GM23338 (cell line): ENCODE measurements around the gene HOXA2. TPM values are rescaled to one million over a fixed set of nuclear protein-coding genes. Genes with fewer than 3 reads are reported as not detected.
A peak's percentile ranks its signal among the peaks of the same experiment; 100 is the strongest.

Experiments
- ATAC-seq: fragments of 200-7000 bp; cut with Tn5 transposase; 3 replicates; pipeline ENCODE4 v1.9.1; 2020
- DNase-seq: peaks from one replicate; pipeline ENCODE4 v3.0.0-alpha.2; 2015; ENCODE audit warnings: low spot score
- H2AFZ ChIP-seq: fragments of 200-600 bp; sonication (generic); 2 replicates; pipeline ENCODE4 v1.8.0; 2016; ENCODE audit warnings: antibody characterized with exemption, mild to moderate bottlenecking, moderate library complexity
- H3F3A ChIP-seq: fragments of 200-600 bp; sonication (generic); replicated peaks from 2 replicates; pipeline ENCODE4 v1.8.0; 2017; ENCODE audit warnings: antibody characterized with exemption, mixed run types, low read depth
- H3K27ac ChIP-seq: fragments of 200-600 bp; sonication (generic); 2 replicates; pipeline ENCODE4 v1.6.1; 2016; ENCODE audit warnings: low read depth
- H3K27me3 ChIP-seq: fragments of 200-600 bp; sonication (generic); 2 replicates; pipeline ENCODE4 v1.8.0; 2016; ENCODE audit warnings: mild to moderate bottlenecking, mixed run types, moderate library complexity; ENCODE audit not compliant: insufficient read depth
- H3K36me3 ChIP-seq: fragments of 200-600 bp; sonication (generic); 2 replicates; pipeline ENCODE4 v1.8.0; 2016; ENCODE audit warnings: mild to moderate bottlenecking; ENCODE audit not compliant: insufficient read depth
- H3K4me1 ChIP-seq: fragments of 200-600 bp; sonication (generic); 2 replicates; pipeline ENCODE4 v1.8.0; 2016; ENCODE audit warnings: mild to moderate bottlenecking, moderate library complexity; ENCODE audit not compliant: insufficient read depth
- H3K4me2 ChIP-seq: fragments of 200-600 bp; sonication (generic); 2 replicates; pipeline ENCODE4 v1.7.1; 2017; ENCODE audit warnings: mixed run types
- H3K4me3 ChIP-seq: fragments of 200-600 bp; sonication (generic); 2 replicates; pipeline ENCODE4 v1.6.1; 2016; ENCODE audit warnings: mixed run types
- H3K79me2 ChIP-seq: fragments of 200-600 bp; sonication (generic); replicated peaks from 2 replicates; pipeline ENCODE4 v1.8.0; 2017; ENCODE audit warnings: mild to moderate bottlenecking; ENCODE audit not compliant: insufficient read depth
- H3K9me2 ChIP-seq: fragments of 200-600 bp; sonication (generic); 2 replicates; pipeline ENCODE4 v1.8.0; 2017; ENCODE audit not compliant: insufficient read depth
- H4K20me1 ChIP-seq: fragments of 200-600 bp; sonication (generic); replicated peaks from 2 replicates; pipeline ENCODE4 v1.8.0; 2017; ENCODE audit warnings: mild to moderate bottlenecking; ENCODE audit not compliant: insufficient read depth
- H3K27ac Mint-ChIP-seq: 2 replicates; pipeline ENCODE4 v1.8.0; 2020; ENCODE audit warnings: inconsistent platforms, mild to moderate bottlenecking, moderate library complexity, mixed read lengths
- H3K27me3 Mint-ChIP-seq: 3 replicates; pipeline ENCODE4 v1.8.0; 2022; ENCODE audit warnings: low read depth, mild to moderate bottlenecking, moderate library complexity, mixed read lengths, inconsistent platforms; ENCODE audit not compliant: insufficient read depth, poor library complexity
- H3K36me3 Mint-ChIP-seq: 3 replicates; pipeline ENCODE4 v1.8.0; 2021; ENCODE audit warnings: low read depth, mild to moderate bottlenecking, inconsistent platforms, moderate library complexity, mixed read lengths
- H3K4me1 Mint-ChIP-seq: 3 replicates; pipeline ENCODE4 v1.8.0; 2020; ENCODE audit warnings: mild to moderate bottlenecking, inconsistent platforms, mixed read lengths
- H3K4me3 Mint-ChIP-seq: 3 replicates; pipeline ENCODE4 v1.8.0; 2021; ENCODE audit warnings: moderate library complexity, mild to moderate bottlenecking, inconsistent platforms, mixed read lengths
- H3K9me3 Mint-ChIP-seq: 3 replicates; pipeline ENCODE4 v1.8.0; 2020; ENCODE audit warnings: moderate library complexity, mild to moderate bottlenecking, inconsistent platforms, mixed read lengths
- EZH2 ChIP-seq: fragments of 200-600 bp; sonication (generic); IDR thresholded peaks from one replicate; pipeline ENCODE4 v1.8.0; 2017; ENCODE audit warnings: antibody characterized with exemption, mild to moderate bottlenecking, low read depth; ENCODE audit not compliant: unreplicated experiment
- EZH2phosphoT487 ChIP-seq: fragments of 200-600 bp; sonication (generic); IDR thresholded peaks from one replicate; pipeline ENCODE4 v1.8.1; 2018; ENCODE audit warnings: antibody characterized with exemption; ENCODE audit not compliant: unreplicated experiment
- JUNB ChIP-seq: IDR thresholded peaks from one replicate; pipeline ENCODE4 v1.6.1; 2016; ENCODE audit warnings: antibody characterized with exemption; ENCODE audit not compliant: unreplicated experiment
- STAT1 ChIP-seq: IDR thresholded peaks from one replicate; pipeline ENCODE4 v1.6.1; 2016; ENCODE audit warnings: antibody characterized with exemption; ENCODE audit not compliant: unreplicated experiment
- ZNF114 ChIP-seq: fragments of 250-450 bp; sonication (Bioruptor Pico); IDR thresholded peaks from 2 replicates; pipeline ENCODE4 v1.5.0; 2020; ENCODE audit warnings: mild to moderate bottlenecking, moderate library complexity
- polyA plus RNA-seq: library from polyadenylated mRNA; unstranded; fragments of >200 nt; fragmentation: Nextera tagmentation; extraction: Ambion mirVana; gene quantifications from 2 replicates; pipeline ENCODE4 v1.2.1, GENCODE V29; 2016
- total RNA-seq: library from RNA; depleted of rRNA; stranded (reverse); fragments of >200 nt; shearing (Covaris generic); gene quantifications from 2 replicates; pipeline ENCODE4 v1.2.3, GENCODE V29; 2014
- TF ChIP-seq, protein P1 (sequence below): IDR thresholded peaks from 2 replicates; pipeline ENCODE4 v1.6.1; 2016; ENCODE audit warnings: antibody characterized with exemption

Gene HOXA2
- total and polyA plus RNA-seq, 2 experiments from 2014 or later = not detected

DNA sequence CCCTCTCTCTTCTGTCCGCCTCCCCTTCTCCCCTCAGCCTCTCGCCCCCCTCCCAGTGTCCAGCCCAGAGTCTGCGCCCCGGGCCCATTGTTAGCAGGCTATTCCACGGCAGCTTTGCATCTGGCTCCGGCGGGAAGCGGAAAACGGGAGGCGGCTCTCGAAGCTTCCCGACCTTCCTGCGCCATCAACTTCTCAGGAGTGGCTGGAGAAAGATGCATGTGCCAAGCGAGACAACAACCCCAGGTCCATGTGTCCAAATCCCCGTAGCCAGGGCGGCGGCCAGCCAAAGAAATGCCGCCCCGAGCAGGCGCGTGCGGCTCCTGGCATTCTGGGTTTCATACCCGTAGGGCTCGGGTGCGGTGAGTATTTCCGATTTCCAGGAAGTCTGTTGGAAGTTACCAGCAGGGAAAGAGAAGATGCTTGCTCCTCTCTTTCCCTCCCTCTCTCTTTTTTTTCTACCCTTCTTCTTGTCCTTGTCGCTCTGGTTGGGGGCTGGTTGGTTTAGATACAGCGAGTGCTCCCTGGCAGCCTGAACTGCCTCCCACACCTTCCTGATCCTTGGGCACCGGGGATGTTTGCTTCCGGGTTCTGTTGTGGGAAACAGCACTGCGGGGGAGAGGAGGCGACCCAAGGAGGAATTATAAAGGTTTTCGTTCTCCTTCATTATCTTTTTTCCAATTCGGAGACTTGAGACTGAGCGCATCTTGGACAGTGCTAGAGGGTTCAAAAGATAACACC is 1.2 kb upstream of the HOXA2 start:
- H3K4me1 ChIP-seq = peaks cover 42% of the 10 kb centered on the region
- no peak overlapping the region for H2AFZ ChIP-seq
- H3K27me3 Mint-ChIP-seq = peaks cover 100% of the 10 kb centered on the region
- H3K27ac ChIP-seq = no peak overlapping the region
- H3K4me3 Mint-ChIP-seq = no peak overlapping the region
- no peaks in the 10 kb centered on the region; the same call in 2 of the 3 replicates for H3K36me3 Mint-ChIP-seq
- TF ChIP-seq, protein P1, sequence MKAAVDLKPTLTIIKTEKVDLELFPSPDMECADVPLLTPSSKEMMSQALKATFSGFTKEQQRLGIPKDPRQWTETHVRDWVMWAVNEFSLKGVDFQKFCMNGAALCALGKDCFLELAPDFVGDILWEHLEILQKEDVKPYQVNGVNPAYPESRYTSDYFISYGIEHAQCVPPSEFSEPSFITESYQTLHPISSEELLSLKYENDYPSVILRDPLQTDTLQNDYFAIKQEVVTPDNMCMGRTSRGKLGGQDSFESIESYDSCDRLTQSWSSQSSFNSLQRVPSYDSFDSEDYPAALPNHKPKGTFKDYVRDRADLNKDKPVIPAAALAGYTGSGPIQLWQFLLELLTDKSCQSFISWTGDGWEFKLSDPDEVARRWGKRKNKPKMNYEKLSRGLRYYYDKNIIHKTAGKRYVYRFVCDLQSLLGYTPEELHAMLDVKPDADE = no peak
- TF ChIP-seq ZNF114 (CRISPR knock-in tag) (no peak), JUNB (no peak), EZH2 (peak; percentile 93), EZH2phosphoT487 (peak; percentile 95)
- no peaks in the 10 kb centered on the region for H3K36me3 ChIP-seq
- peaks cover 100% of the 10 kb centered on the region for H3K27me3 ChIP-seq
- peaks cover 49% of the 10 kb centered on the region for H3F3A ChIP-seq
- H3K4me3 ChIP-seq = no peak overlapping the region
- no peak overlapping the region for H3K27ac Mint-ChIP-seq
- no peak overlapping the region for H3K4me2 ChIP-seq
- no peaks in the 10 kb centered on the region for H3K79me2 ChIP-seq
- H3K4me1 Mint-ChIP-seq = peaks cover 39% of the 10 kb centered on the region
- DNase-seq (no peak), ATAC-seq (no peak)
- H3K9me2 ChIP-seq = no peaks in the 10 kb centered on the region
- peaks cover 7% of the 10 kb centered on the region; the same call in 1 of the 3 replicates for H3K9me3 Mint-ChIP-seq
- H4K20me1 ChIP-seq = peaks cover 71% of the 10 kb centered on the region

DNA sequence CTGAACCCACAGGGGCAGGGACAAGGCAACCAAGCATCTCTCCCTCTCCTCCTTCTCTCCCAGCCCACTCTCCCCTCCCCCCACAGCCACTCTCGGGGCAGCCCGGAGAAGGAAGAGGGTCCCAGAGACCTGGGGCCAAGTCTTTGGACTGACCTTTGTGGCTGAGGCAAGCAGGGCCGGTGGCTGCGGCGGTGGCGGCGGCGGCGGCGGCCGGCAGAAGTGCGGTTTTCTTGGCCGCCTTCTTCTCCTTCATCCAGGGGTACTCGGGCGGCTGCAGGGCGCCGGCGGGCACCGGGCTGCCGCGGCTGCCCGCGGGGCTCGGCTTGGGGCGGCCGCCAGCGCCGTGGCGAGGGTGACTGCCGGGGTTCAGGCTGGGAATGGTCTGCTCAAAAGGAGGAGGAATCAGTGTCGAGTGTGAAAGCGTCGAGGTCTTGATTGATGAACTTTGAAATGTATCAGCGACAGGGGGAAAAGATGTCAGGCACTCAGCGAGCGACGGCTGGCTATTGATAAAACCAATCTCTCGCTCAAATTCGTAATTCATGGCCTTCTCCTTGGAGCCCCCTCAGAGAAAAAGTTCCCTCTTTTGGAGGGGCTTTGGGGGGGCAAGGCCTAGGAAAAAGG is 414 bp downstream of the HOXA2 start:
- no peaks in the 10 kb centered on the region for H3K79me2 ChIP-seq
- H2AFZ ChIP-seq = no peak overlapping the region; the same call in 1 of the 2 replicates
- peaks cover 45% of the 10 kb centered on the region for H3K4me1 Mint-ChIP-seq

More for the DNA sequence above, 414 bp downstream of the HOXA2 start:
- no peak overlapping the region for H3K27ac ChIP-seq
- peak overlapping the region; percentile 76; the same call in 1 of the 2 replicates for H3K4me2 ChIP-seq
- peak; percentile 82 for TF ChIP-seq EZH2phosphoT487
- TF ChIP-seq STAT1 = no peak
- TF ChIP-seq EZH2 = peak; percentile 89
- Mint-ChIP-seq H3K27ac (no peak overlapping the region), H3K4me3 (peak overlapping the region; percentile 23; the same call in 1 of the 3 replicates), H3K36me3 (no peaks in the 10 kb centered on the region), H3K9me3 (peaks cover 4% of the 10 kb centered on the region; the same call in 1 of the 3 replicates), H3K27me3 (peaks cover 100% of the 10 kb centered on the region)
- H3F3A ChIP-seq = peaks cover 59% of the 10 kb centered on the region
- H4K20me1 ChIP-seq = peaks cover 74% of the 10 kb centered on the region
- no peak overlapping the region for H3K4me3 ChIP-seq
- no peaks in the 10 kb centered on the region for H3K9me2 ChIP-seq
- ATAC-seq (no peak), DNase-seq (peak; percentile 35)
- no peaks in the 10 kb centered on the region for H3K36me3 ChIP-seq
- H3K4me1 ChIP-seq = peaks cover 51% of the 10 kb centered on the region
- peaks cover 100% of the 10 kb centered on the region for H3K27me3 ChIP-seq
